ENCODE results near the gene OTX2. TPM values are rescaled to one million over a fixed set of nuclear protein-coding genes. Genes with fewer than 3 reads are reported as not detected.

The OTX2 gene
- total RNA-seq, 2 donors from 2014 or later = not detected

DNA sequence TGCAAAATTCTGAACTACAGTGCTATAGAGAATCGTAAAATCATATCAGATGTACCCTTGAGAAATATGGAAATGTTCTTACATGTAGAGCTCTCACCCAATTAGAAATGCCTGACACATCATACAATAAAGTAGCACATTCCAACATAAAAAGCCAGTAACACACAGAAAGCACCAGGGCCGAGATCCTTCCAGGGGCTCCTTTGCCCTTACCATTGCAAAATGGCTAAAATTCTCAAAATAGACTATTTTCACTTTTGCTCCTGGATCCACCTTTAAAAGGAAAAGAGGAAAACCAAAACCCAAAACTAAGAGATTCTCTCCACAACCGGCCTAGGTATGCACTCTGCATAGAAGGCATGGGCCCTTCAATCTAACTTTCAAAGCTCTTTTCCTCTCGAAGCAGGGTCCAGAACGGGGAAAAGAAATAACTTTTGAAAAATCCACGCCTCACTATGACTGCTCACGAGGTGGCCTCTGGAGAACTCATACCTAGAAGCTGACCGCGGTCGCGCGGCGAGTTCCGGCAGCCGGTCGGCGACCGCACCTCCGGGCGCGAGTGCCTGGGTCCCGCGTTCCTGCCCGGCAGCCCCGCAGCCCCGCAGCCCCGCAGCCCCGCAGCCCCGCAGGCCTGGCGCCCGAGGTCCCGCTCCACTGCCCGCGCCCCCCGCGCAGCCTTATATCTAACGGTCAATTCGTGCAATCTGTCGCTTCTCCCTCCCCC, 2.7 kb downstream of the OTX2 start:
- Histone ChIP-seq H3K4me1 (peaks cover 14% of the 10 kb centered on the region), H3K27me3 (peaks cover 9 to 68% of the 10 kb centered on the region in 2 donors), H3K9me3 (no peaks in the 10 kb centered on the region), H3K4me3 (no peak overlapping the region), H3K27ac (no peak overlapping the region), H3K36me3 (replicated peaks in 1 of 2; ENCODE audit: insufficient read depth in 1 of 2, low read depth in 2 of 2) (no peaks in the 10 kb centered on the region)
- ATAC-seq (no peak), DNase-seq (no peak)
- TF ChIP-seq, protein P1, sequence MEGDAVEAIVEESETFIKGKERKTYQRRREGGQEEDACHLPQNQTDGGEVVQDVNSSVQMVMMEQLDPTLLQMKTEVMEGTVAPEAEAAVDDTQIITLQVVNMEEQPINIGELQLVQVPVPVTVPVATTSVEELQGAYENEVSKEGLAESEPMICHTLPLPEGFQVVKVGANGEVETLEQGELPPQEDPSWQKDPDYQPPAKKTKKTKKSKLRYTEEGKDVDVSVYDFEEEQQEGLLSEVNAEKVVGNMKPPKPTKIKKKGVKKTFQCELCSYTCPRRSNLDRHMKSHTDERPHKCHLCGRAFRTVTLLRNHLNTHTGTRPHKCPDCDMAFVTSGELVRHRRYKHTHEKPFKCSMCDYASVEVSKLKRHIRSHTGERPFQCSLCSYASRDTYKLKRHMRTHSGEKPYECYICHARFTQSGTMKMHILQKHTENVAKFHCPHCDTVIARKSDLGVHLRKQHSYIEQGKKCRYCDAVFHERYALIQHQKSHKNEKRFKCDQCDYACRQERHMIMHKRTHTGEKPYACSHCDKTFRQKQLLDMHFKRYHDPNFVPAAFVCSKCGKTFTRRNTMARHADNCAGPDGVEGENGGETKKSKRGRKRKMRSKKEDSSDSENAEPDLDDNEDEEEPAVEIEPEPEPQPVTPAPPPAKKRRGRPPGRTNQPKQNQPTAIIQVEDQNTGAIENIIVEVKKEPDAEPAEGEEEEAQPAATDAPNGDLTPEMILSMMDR (IDR thresholded peaks at IDR 0.05) = no peak
- TF ChIP-seq POLR2A (IDR thresholded peaks at IDR 0.05) = no peak
- 8 to 11% methylated on average over 17 to 39 of the region's 39 CpGs for WGBS, 2 donors
- intact Hi-C loops (cut with DNase I) = no loop called here

DNA sequence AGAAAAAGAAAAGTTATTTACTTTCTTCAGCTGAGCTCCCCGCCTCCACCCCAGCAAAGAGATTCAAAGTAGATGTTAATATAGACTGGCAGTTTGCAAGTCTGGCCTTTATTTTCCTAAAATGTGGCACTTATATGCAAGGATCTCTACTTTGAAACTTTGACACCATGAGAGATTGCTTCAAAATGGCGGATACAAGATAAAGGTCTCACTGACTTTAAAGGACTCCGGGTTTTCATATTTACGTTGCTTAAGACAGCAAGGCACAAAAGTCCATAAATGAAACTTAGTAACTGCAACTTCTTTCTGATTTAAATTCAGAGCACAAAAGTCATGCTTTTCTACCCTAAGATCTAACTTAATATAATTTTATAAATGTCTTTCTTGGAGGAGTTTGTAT, 3.5 kb downstream of the OTX2 start:
- TF ChIP-seq, protein P1 (IDR thresholded peaks at IDR 0.05) = no peak
- TF ChIP-seq POLR2A (IDR thresholded peaks at IDR 0.05) = no peak
- Histone ChIP-seq H3K27ac (no peak overlapping the region), H3K9me3 (no peaks in the 10 kb centered on the region), H3K4me1 (peaks cover 14% of the 10 kb centered on the region), H3K4me3 (no peak overlapping the region), H3K27me3 (peaks cover 9 to 60% of the 10 kb centered on the region in 2 donors), H3K36me3 (replicated peaks in 1 of 2; ENCODE audit: insufficient read depth in 1 of 2, low read depth in 2 of 2) (no peaks in the 10 kb centered on the region)
- no peak for DNase-seq
- intact Hi-C loops (cut with DNase I) = no loop called here
- WGBS, 2 donors = 9 to 14% methylated on average over 4 of the region's 4 CpGs
- ATAC-seq = no peak

DNA sequence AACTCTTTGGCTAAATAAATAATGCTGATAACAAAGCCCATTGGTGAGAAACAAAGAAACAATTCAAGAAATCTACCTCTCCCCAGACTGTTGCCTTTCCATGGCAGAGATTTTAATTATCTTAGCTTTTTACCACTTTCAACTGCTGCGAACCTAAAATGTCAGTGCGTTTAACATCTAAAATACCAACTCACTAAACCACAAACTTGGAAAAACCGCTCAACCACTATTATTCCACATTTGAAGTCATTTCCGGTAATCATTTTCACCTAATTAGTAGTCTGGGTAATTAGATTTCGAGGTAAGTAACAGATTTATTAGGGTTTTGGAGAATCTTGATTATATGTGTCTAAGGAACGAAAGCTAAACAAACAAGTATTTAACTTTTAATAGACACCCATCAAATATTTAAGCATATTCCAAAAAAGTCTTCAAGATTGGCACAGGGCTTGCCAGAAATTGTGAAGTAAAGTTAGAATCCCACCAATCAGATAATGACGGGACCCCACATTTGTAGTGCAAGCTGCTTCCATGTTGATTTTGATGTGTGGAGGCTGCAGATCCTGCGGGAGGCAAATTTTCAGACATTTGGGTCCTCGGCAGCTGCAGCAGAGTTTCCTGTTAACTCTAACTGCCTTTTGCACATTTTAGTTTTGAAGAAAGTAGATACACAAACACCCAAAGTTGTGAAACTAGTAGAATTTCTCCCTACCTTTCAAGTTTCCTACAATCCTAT, 4.1 kb downstream of the OTX2 start:
- H3K27me3 ChIP-seq = peaks cover 9 to 54% of the 10 kb centered on the region in 2 donors
- ATAC-seq (no peak), DNase-seq (no peak)
- no peak overlapping the region for H3K4me3 ChIP-seq
- no peaks in the 10 kb centered on the region for H3K9me3 ChIP-seq
- H3K36me3 ChIP-seq (replicated peaks in 1 of 2; ENCODE audit: insufficient read depth in 1 of 2, low read depth in 2 of 2) = no peaks in the 10 kb centered on the region
- TF ChIP-seq, protein P1 (IDR thresholded peaks at IDR 0.05) = no peak
- no peak for TF ChIP-seq POLR2A (IDR thresholded peaks at IDR 0.05)
- WGBS, 2 donors = 8 to 17% methylated on average over 9 of the region's 9 CpGs
- no peak overlapping the region for H3K27ac ChIP-seq
- intact Hi-C loops (cut with DNase I) = no loop called here
- peaks cover 14% of the 10 kb centered on the region for H3K4me1 ChIP-seq

DNA sequence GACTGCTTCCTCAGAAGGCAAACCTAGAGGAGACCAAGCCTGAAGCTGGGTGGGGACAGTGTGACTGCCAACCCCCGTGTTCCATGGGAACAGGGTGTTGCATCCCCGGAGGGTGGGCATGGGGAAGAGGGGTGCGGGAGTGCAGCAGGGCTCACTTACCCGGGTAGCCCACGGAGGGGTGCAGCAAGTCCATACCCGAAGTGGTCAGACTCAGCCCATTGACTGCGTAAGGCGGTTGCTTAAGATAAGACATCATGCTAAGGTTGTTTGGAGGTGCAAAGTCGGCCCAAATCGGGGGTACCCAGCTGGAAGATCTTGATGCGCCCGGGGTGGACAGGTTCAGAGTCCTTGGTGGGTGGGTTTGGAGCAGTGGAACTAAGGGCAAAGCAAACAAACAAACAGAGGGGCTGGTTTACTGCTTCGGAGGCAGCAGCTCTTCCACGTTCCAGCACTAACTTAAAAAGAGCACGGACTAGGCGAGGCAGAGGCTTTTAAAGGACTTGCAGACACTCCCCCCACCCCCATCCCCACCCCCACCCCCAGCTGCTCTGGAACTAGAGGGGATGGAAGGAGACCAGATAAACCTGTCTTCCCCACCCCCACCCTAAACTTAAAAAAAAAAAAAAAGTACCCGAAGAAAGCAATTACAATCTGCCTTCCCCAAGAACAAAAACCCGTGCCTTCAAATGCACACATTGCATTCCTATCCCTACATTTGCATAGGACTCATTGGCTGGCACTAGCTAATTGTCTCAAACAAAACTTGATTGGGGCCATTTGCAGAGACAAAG, 4.9 kb downstream of the OTX2 start:
- 2 to 3% methylated on average over 11 to 18 of the region's 18 CpGs for WGBS, 2 donors
- intact Hi-C loops (cut with DNase I) = no loop called here
- H3K4me1 ChIP-seq = peaks cover 14% of the 10 kb centered on the region
- H3K4me3 ChIP-seq = no peak overlapping the region
- H3K27ac ChIP-seq = no peak overlapping the region
- ATAC-seq = no peak
- TF ChIP-seq POLR2A (IDR thresholded peaks at IDR 0.05) = no peak
- TF ChIP-seq, protein P1 (IDR thresholded peaks at IDR 0.05) = no peak
- peaks cover 9 to 57% of the 10 kb centered on the region in 2 donors for H3K27me3 ChIP-seq
- DNase-seq = no peak
- no peaks in the 10 kb centered on the region for H3K9me3 ChIP-seq
- H3K36me3 ChIP-seq (replicated peaks in 1 of 2; ENCODE audit: insufficient read depth in 1 of 2, low read depth in 2 of 2) = no peaks in the 10 kb centered on the region

Measured in body of pancreas (tissue), 4 donors.